Stimulated activated CD4-positive, alpha-beta T cell treated with anti-CD3 and anti-CD28 coated beads, TNF-alpha, amount 100 ng/mL, for 48 hours (primary cell): Measurements from ENCODE around the gene SYK.
"Not testable (repeated sequence)": the region's sequence is repeated elsewhere in the genome, so short reads cannot be mapped to it uniquely, and the experiment has no call there.

Experiments
- DNase-seq, 3 donors: peaks; one replicate each; pipeline ENCODE4 v3.0.0-alpha.2; 2020; ENCODE audit warnings: low read depth in 3 of 3

SYK gene

GRCh38 chr9:90880669-90881068 is 79.0 kb downstream of the SYK start:
- DNase-seq: no peak

GRCh38 chr9:90881648-90882047 is 80.0 kb downstream of the SYK start:
- DNase-seq: no peak

- no peak for DNase-seq
These were observed 81.5 kb downstream of the SYK start for GRCh38 chr9:90882991-90883600.

GRCh38 chr9:90883661-90884060 is 82.0 kb downstream of the SYK start:
- no peak for DNase-seq

- no peak for DNase-seq
These were observed 82.6 kb downstream of the SYK start for GRCh38 chr9:90884178-90884577.

GRCh38 chr9:90886868-90887267 is 85.2 kb downstream of the SYK start:
- not testable (repeated sequence) for DNase-seq

GRCh38 chr9:90888941-90889340 is 87.3 kb downstream of the SYK start:
- no peak for DNase-seq

GRCh38 chr9:90890146-90890810 is 88.7 kb downstream of the SYK start:
- no peak for DNase-seq

- no peak for DNase-seq
These were observed 89.9 kb downstream of the SYK start for GRCh38 chr9:90891308-90892040.

GRCh38 chr9:90892918-90893317 is 91.3 kb downstream of the SYK start:
- no peak for DNase-seq

GRCh38 chr9:90893706-90894105 is 92.1 kb downstream of the SYK start:
- no peak for DNase-seq

- no peak for DNase-seq
These were observed 93.5 kb downstream of the SYK start for GRCh38 chr9:90894986-90895687.

GRCh38 chr9:90895786-90896185 is 94.2 kb downstream of the SYK start:
- DNase-seq: no peak

- DNase-seq: no peak
These were observed 94.6 kb downstream of the SYK start for GRCh38 chr9:90896231-90896630.

- DNase-seq: no peak
These were observed 96.6 kb downstream of the SYK start for GRCh38 chr9:90898228-90898627.

- no peak for DNase-seq
These were observed 97.7 kb downstream of the SYK start for GRCh38 chr9:90899287-90899686.

- no peak for DNase-seq
These were observed 98.5 kb downstream of the SYK start for GRCh38 chr9:90900130-90900529.

- no peak for DNase-seq
These were observed 100.3 kb downstream of the SYK start for GRCh38 chr9:90901933-90902332.

GRCh38 chr9:90903766-90904424 is 102.3 kb downstream of the SYK start:
- DNase-seq: no peak

GRCh38 chr9:90904706-90905478 is 103.3 kb downstream of the SYK start:
- no peak for DNase-seq

- no peak for DNase-seq
These were observed 104.2 kb downstream of the SYK start for GRCh38 chr9:90905822-90906221.
